Common myeloid progenitor, CD34-positive (primary cell): ENCODE results near the gene ANKRD44.
A peak's percentile ranks its signal among the peaks of the same experiment; 100 is the strongest.

Source experiments
- CTCF ChIA-PET: fragments of 350-600 bp; sonication (Branson Sonifier 250); formaldehyde crosslinking; loops from one replicate; lab custom pipeline; 2021; ENCODE audit warnings: antibody characterized with exemption; lab: Charles Lee
- POLR2A ChIA-PET: fragments of 350-600 bp; sonication (Branson Sonifier 250); formaldehyde crosslinking; loops from one replicate; lab custom pipeline; 2021; ENCODE audit warnings: antibody characterized with exemption; lab: Charles Lee
- DNase-seq, 3 donors: peaks; one replicate each; pipeline versions ENCODE4 v3.0.0 to v3.0.0-alpha.2; 2013
- H3K27ac ChIP-seq, 2 experiments: 1 replicate in 1 of 2; 2 replicates in 1 of 2; pipeline ENCODE4 v1.7.0; 2013; ENCODE audit warnings: inconsistent platforms in 2 of 2, low read length in 2 of 2, mild to moderate bottlenecking in 2 of 2, low read depth in 1 of 2, moderate library complexity in 1 of 2; ENCODE audit not compliant: severe bottlenecking in 2 of 2, insufficient read depth in 1 of 2, poor library complexity in 1 of 2
- H3K27me3 ChIP-seq, 5 experiments: replicated peaks in 2 of 5; 1 replicate in 3 of 5; 2 replicates in 2 of 5; pipeline versions ENCODE4 v1.6.1 to v1.7.0; 2013; ENCODE audit warnings: low read length in 4 of 5, mild to moderate bottlenecking in 2 of 5, moderate library complexity in 2 of 5, inconsistent platforms in 1 of 5; ENCODE audit not compliant: insufficient read depth in 5 of 5, control insufficient read depth in 4 of 5
- H3K36me3 ChIP-seq, 4 experiments: 1 replicate in 2 of 4; 2 replicates in 2 of 4; pipeline versions ENCODE4 v1.6.1 to v1.7.0; 2013; ENCODE audit warnings: low read length in 3 of 4, control low read depth in 1 of 4, mild to moderate bottlenecking in 1 of 4; ENCODE audit not compliant: control insufficient read depth in 4 of 4, insufficient read depth in 4 of 4
- H3K4me1 ChIP-seq, 4 experiments: 1 replicate in 3 of 4; 2 replicates in 1 of 4; pipeline versions ENCODE4 v1.6.1 to v1.7.1; 2013; ENCODE audit warnings: low read length in 3 of 4, mild to moderate bottlenecking in 3 of 4, control low read depth in 1 of 4, inconsistent platforms in 1 of 4, moderate library complexity in 1 of 4; ENCODE audit not compliant: control insufficient read depth in 4 of 4, insufficient read depth in 4 of 4; ENCODE audit errors: control extremely low read depth in 1 of 4
- H3K4me3 ChIP-seq, 7 experiments: 1 replicate in 4 of 7; 2 replicates in 3 of 7; pipeline versions ENCODE4 v1.5.1 to v1.7.0; 2013; ENCODE audit warnings: mild to moderate bottlenecking in 7 of 7, low read length in 6 of 7, moderate library complexity in 6 of 7, inconsistent platforms in 2 of 7, low read depth in 2 of 7, control low read depth in 1 of 7; ENCODE audit not compliant: insufficient read depth in 4 of 7, control insufficient read depth in 1 of 7; ENCODE audit errors: extremely low read depth in 1 of 7
- H3K9me3 ChIP-seq, 5 experiments: 1 replicate in 4 of 5; 2 replicates in 1 of 5; pipeline versions ENCODE4 v1.6.1 to v1.7.1; 2013; ENCODE audit warnings: low read length in 4 of 5, mild to moderate bottlenecking in 2 of 5, inconsistent platforms in 1 of 5, low read depth in 1 of 5, moderate library complexity in 1 of 5; ENCODE audit not compliant: control insufficient read depth in 4 of 5, insufficient read depth in 2 of 5; ENCODE audit errors: control extremely low read depth in 1 of 5
- WGBS: methylation state at CpG from one replicate; pipeline ENCODE4 v1.1.5; 2013; ENCODE audit not compliant: insufficient coverage; 5-methylcytosine and 5-hydroxymethylcytosine counted together

The ANKRD44 gene

GRCh38 chr2:197158591-197159550, 151.7 kb downstream of the ANKRD44 start:
- WGBS = 93% methylated on average over 5 of the region's 7 CpGs
- Histone ChIP-seq H3K9me3 (peaks cover 0 to 4% (median 0%) of the 10 kb centered on the region in 5 experiments), H3K4me1 (peaks cover 0 to 10% (median 7%) of the 10 kb centered on the region in 4 experiments), H3K36me3 (peaks cover 0 to 2% (median 0%) of the 10 kb centered on the region in 4 experiments), H3K27me3 (no peaks in the 10 kb centered on the region), H3K4me3 (no peak overlapping the region), H3K27ac (no peak overlapping the region)
- CTCF ChIA-PET = interaction anchor here (1.4 to 3.6 kb wide), 3 partner anchors 9 to 14 kb away, joined by 3 to 18 read pairs (median 14); no protein-coding TSS in a partner anchor
- no peak for DNase-seq
- POLR2A ChIA-PET = no interaction called here

GRCh38 chr2:197157879-197158537, 152.6 kb downstream of the ANKRD44 start:
- 100% methylated on average over 2 of the region's 9 CpGs for WGBS
- peaks cover 6 to 17% (median 16%) of the 10 kb centered on the region in 4 experiments for H3K4me1 ChIP-seq
- ChIA-PET CTCF (interaction anchor here (0.6 to 3.6 kb wide), 4 partner anchors 9 to 267 kb away, joined by 3 to 18 read pairs (median 8); no protein-coding TSS in a partner anchor), POLR2A (interaction anchor here (0.7 kb wide), 1 partner anchor 71 kb away, joined by 3 read pairs; no protein-coding TSS in a partner anchor)
- H3K9me3 ChIP-seq = peaks cover 0 to 4% (median 0%) of the 10 kb centered on the region in 5 experiments
- H3K36me3 ChIP-seq = no peaks in the 10 kb centered on the region
- H3K27me3 ChIP-seq = no peaks in the 10 kb centered on the region
- H3K4me3 ChIP-seq = no peak overlapping the region
- H3K27ac ChIP-seq = no peak overlapping the region
- DNase-seq = no peak

GRCh38 chr2:197156771-197157170, 153.8 kb downstream of the ANKRD44 start:
- Histone ChIP-seq H3K4me1 (peaks cover 11 to 26% (median 24%) of the 10 kb centered on the region in 4 experiments), H3K27ac (no peak overlapping the region), H3K4me3 (no peak overlapping the region), H3K36me3 (no peaks in the 10 kb centered on the region), H3K9me3 (peaks cover 0 to 4% (median 0%) of the 10 kb centered on the region in 5 experiments), H3K27me3 (no peaks in the 10 kb centered on the region)
- DNase-seq = no peak
- CTCF ChIA-PET = interaction anchor here (1.1 to 3.6 kb wide), 2 partner anchors 12 to 43 kb away, joined by 4 to 14 read pairs; no protein-coding TSS in a partner anchor
- POLR2A ChIA-PET = no interaction called here
- WGBS = 80% methylated on average over 1 of the region's 6 CpGs

GRCh38 chr2:197152451-197153228, 157.9 kb downstream of the ANKRD44 start:
- WGBS = 18% methylated on average over 6 of the region's 7 CpGs
- Histone ChIP-seq H3K27ac (peak overlapping the region; percentile 21 to 52), H3K27me3 (no peaks in the 10 kb centered on the region), H3K36me3 (no peaks in the 10 kb centered on the region), H3K4me1 (peaks cover 13 to 32% (median 25%) of the 10 kb centered on the region in 4 experiments), H3K9me3 (peaks cover 0 to 4% (median 0%) of the 10 kb centered on the region in 5 experiments), H3K4me3 (peak overlapping the region in 4 of 7 experiments; percentile 15 to 47 (median 40))
- ChIA-PET POLR2A (no interaction called here), CTCF (interaction anchor here (0.6 to 2.7 kb wide), 14 partner anchors 9 to 99 kb away, joined by 3 to 19 read pairs (median 4); no protein-coding TSS in a partner anchor)
- peak; percentile 79 to 95 (median 90) for DNase-seq

- POLR2A ChIA-PET = interaction anchor here (0.7 kb wide), 1 partner anchor 1492 kb away, joined by 3 read pairs; no protein-coding TSS in a partner anchor
- Histone ChIP-seq H3K9me3 (no peaks in the 10 kb centered on the region), H3K27ac (no peak overlapping the region), H3K27me3 (no peaks in the 10 kb centered on the region), H3K4me1 (peaks cover 30 to 58% (median 40%) of the 10 kb centered on the region in 4 experiments), H3K4me3 (no peak overlapping the region), H3K36me3 (no peaks in the 10 kb centered on the region)
- 100% methylated on average over 2 of the region's 4 CpGs for WGBS
- no peak for DNase-seq
- CTCF ChIA-PET = interaction anchor here (0.9 to 1.6 kb wide), 4 partner anchors 9 to 23 kb away, joined by 3 read pairs; no protein-coding TSS in a partner anchor
Measured at GRCh38 chr2:197149546-197149945, 161.0 kb downstream of the ANKRD44 start.

- CTCF ChIA-PET = interaction anchor here (1.2 to 1.8 kb wide), 3 partner anchors 10 to 35 kb away, joined by 3 to 6 read pairs (median 3); no protein-coding TSS in a partner anchor
- WGBS = no CpG with 5 or more reads among the region's 1 CpG
Measured at GRCh38 chr2:197148401-197148800, 162.2 kb downstream of the ANKRD44 start.

More at GRCh38 chr2:197148401-197148800, 162.2 kb downstream of the ANKRD44 start:
- Histone ChIP-seq H3K4me1 (peaks cover 28 to 55% (median 38%) of the 10 kb centered on the region in 4 experiments), H3K27me3 (no peaks in the 10 kb centered on the region), H3K9me3 (no peaks in the 10 kb centered on the region), H3K36me3 (no peaks in the 10 kb centered on the region), H3K27ac (no peak overlapping the region), H3K4me3 (no peak overlapping the region)
- POLR2A ChIA-PET = no interaction called here
- DNase-seq = no peak
